ENCODE measurements around the gene MEGF6.

MEGF6 gene

DNA sequence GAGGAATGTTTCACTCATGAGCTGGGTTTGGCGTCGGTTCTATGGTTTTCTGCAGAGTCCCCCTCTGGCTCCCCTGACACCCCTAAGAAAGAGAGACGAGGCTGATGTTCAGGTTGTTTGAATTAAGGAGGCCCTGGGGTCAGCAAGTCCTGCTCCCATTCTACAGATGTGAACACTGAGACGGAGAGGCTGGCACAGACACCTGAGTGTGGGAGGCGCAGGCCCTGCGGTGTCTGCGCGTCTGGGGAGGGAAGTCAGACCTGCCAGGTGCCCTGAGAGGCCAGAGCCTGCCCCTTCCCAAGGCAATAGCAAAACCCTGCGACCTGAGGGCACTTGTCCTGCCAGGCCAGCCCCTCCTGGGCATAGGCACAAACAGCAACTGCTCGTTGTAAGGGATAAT, 47.7 kb downstream of the MEGF6 start:
- no peaks in the 10 kb centered on the region for H3K27me3 ChIP-seq (ENCODE audit: control insufficient read depth in 2 of 2, insufficient read depth in 2 of 2, low read length in 2 of 2)
- H3K36me3 ChIP-seq (ENCODE audit: control insufficient read depth in 2 of 2, insufficient read depth in 2 of 2, low read length in 2 of 2) = no peaks in the 10 kb centered on the region
- H3K9me3 ChIP-seq (ENCODE audit: control insufficient read depth in 2 of 2, low read length in 2 of 2) = no peaks in the 10 kb centered on the region
- H3K4me3 ChIP-seq (ENCODE audit: low read length in 2 of 2) = no peak overlapping the region
- H3K27ac ChIP-seq (ENCODE audit: low read depth in 2 of 2, low read length in 2 of 2) = no peak overlapping the region
- no peaks in the 10 kb centered on the region for H3K4me1 ChIP-seq (ENCODE audit: control insufficient read depth in 2 of 2, insufficient read depth in 2 of 2, low read length in 2 of 2)
- no peak overlapping the region for H3K9ac ChIP-seq (ENCODE audit: low read depth in 1 of 2, low read length in 2 of 2)

DNA sequence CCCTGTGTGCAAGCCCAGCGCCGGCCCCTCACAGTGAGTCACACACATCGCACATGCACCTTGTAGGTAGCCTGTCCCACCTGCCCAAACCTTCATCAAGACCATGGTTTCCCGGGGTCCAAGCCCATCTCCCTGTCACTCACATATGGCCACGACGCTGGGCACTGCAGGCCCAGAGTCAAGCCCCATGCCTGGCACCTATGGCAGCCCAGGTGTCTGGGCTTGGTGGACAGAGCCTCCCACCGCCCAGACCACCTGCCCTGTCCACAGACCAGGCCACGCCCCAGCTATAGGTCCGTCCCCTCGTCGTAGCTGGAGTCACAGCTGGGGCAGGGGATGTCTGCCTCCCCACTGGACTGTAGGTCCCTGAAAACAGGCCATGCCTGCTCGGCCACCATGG, 48.2 kb downstream of the MEGF6 start:
- Histone ChIP-seq H3K27ac (ENCODE audit: low read depth in 2 of 2, low read length in 2 of 2) (no peak overlapping the region), H3K9me3 (ENCODE audit: control insufficient read depth in 2 of 2, low read length in 2 of 2) (no peaks in the 10 kb centered on the region), H3K27me3 (ENCODE audit: control insufficient read depth in 2 of 2, insufficient read depth in 2 of 2, low read length in 2 of 2) (no peaks in the 10 kb centered on the region), H3K4me1 (ENCODE audit: control insufficient read depth in 2 of 2, insufficient read depth in 2 of 2, low read length in 2 of 2) (no peaks in the 10 kb centered on the region), H3K36me3 (ENCODE audit: control insufficient read depth in 2 of 2, insufficient read depth in 2 of 2, low read length in 2 of 2) (no peaks in the 10 kb centered on the region), H3K4me3 (ENCODE audit: low read length in 2 of 2) (no peak overlapping the region), H3K9ac (ENCODE audit: low read depth in 1 of 2, low read length in 2 of 2) (no peak overlapping the region)

DNA sequence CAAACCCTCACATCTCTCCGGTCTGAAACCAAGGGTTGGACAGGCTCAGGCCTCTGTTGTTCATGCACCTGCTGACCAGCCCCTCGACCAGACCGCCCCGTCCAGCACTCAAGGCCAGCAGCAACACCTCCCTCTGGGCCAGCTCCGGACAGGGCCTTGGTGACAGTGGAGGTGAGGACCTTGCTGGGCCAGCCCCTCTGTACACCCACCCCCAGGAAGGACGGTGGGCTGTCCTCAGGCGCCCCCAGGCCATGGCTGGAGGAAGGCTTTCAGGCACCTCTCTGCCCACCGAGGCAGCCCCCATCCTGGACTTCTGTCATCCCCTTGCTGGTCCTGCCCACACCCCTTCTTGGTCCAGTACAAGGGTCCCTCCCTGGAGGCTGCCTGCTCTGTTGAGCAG, 48.6 kb downstream of the MEGF6 start:
- no peaks in the 10 kb centered on the region for H3K36me3 ChIP-seq (ENCODE audit: control insufficient read depth in 2 of 2, insufficient read depth in 2 of 2, low read length in 2 of 2)
- H3K9me3 ChIP-seq (ENCODE audit: control insufficient read depth in 2 of 2, low read length in 2 of 2) = no peaks in the 10 kb centered on the region
- no peak overlapping the region for H3K9ac ChIP-seq (ENCODE audit: low read depth in 1 of 2, low read length in 2 of 2)
- no peak overlapping the region for H3K4me3 ChIP-seq (ENCODE audit: low read length in 2 of 2)
- no peaks in the 10 kb centered on the region for H3K4me1 ChIP-seq (ENCODE audit: control insufficient read depth in 2 of 2, insufficient read depth in 2 of 2, low read length in 2 of 2)
- H3K27me3 ChIP-seq (ENCODE audit: control insufficient read depth in 2 of 2, insufficient read depth in 2 of 2, low read length in 2 of 2) = no peaks in the 10 kb centered on the region
- H3K27ac ChIP-seq (ENCODE audit: low read depth in 2 of 2, low read length in 2 of 2) = no peak overlapping the region

DNA sequence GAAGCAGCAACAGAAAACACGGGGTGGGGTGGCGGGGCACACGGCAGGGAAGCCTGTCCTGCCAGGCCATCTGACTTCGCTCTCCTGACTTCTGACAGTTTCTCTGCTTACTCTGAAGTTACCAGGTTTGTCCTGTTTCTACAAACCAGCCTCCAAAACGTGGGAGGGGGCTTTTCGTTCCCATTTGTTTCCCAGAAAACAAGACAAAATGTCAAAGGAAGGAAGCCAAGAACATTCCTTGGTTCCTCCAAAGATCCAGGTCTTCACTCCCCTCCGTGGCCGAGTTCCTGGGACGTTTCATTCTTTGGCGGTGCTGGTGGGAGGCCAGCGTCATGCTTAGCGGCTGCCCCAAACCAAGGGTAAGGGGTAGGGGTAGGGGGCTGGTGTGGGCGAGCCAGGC, 49.6 kb downstream of the MEGF6 start:
- H3K27ac ChIP-seq (ENCODE audit: low read depth in 2 of 2, low read length in 2 of 2) = no peak overlapping the region
- no peak overlapping the region for H3K9ac ChIP-seq (ENCODE audit: low read depth in 1 of 2, low read length in 2 of 2)
- H3K9me3 ChIP-seq (ENCODE audit: control insufficient read depth in 2 of 2, low read length in 2 of 2) = no peaks in the 10 kb centered on the region
- H3K27me3 ChIP-seq (ENCODE audit: control insufficient read depth in 2 of 2, insufficient read depth in 2 of 2, low read length in 2 of 2) = no peaks in the 10 kb centered on the region
- no peaks in the 10 kb centered on the region for H3K36me3 ChIP-seq (ENCODE audit: control insufficient read depth in 2 of 2, insufficient read depth in 2 of 2, low read length in 2 of 2)
- no peaks in the 10 kb centered on the region for H3K4me1 ChIP-seq (ENCODE audit: control insufficient read depth in 2 of 2, insufficient read depth in 2 of 2, low read length in 2 of 2)
- no peak overlapping the region for H3K4me3 ChIP-seq (ENCODE audit: low read length in 2 of 2)

DNA sequence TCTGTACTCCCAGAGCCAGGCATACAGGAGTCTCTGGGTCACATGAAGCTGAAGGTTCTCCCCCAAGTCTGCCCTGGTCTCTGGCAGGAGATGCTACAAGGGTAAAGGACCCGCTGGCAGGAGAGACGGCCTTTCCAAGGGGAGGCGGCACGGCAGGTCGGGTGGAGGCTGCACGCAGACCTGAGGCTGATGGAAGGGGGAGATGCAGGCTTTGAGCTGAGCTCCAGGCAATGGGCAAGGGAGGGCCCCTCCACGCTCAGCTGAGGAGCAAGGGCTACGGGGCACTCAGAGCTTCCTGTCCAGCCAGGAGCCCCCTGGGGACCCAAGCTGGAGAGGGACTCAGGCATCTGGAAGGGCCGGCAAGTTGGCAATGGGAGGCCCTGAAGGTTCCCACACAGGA, 50.3 kb downstream of the MEGF6 start:
- Histone ChIP-seq H3K4me3 (ENCODE audit: low read length in 2 of 2) (no peak overlapping the region), H3K27ac (ENCODE audit: low read depth in 2 of 2, low read length in 2 of 2) (no peak overlapping the region), H3K27me3 (ENCODE audit: control insufficient read depth in 2 of 2, insufficient read depth in 2 of 2, low read length in 2 of 2) (no peaks in the 10 kb centered on the region), H3K9ac (ENCODE audit: low read depth in 1 of 2, low read length in 2 of 2) (no peak overlapping the region), H3K9me3 (ENCODE audit: control insufficient read depth in 2 of 2, low read length in 2 of 2) (no peaks in the 10 kb centered on the region), H3K36me3 (ENCODE audit: control insufficient read depth in 2 of 2, insufficient read depth in 2 of 2, low read length in 2 of 2) (no peaks in the 10 kb centered on the region), H3K4me1 (ENCODE audit: control insufficient read depth in 2 of 2, insufficient read depth in 2 of 2, low read length in 2 of 2) (no peaks in the 10 kb centered on the region)

DNA sequence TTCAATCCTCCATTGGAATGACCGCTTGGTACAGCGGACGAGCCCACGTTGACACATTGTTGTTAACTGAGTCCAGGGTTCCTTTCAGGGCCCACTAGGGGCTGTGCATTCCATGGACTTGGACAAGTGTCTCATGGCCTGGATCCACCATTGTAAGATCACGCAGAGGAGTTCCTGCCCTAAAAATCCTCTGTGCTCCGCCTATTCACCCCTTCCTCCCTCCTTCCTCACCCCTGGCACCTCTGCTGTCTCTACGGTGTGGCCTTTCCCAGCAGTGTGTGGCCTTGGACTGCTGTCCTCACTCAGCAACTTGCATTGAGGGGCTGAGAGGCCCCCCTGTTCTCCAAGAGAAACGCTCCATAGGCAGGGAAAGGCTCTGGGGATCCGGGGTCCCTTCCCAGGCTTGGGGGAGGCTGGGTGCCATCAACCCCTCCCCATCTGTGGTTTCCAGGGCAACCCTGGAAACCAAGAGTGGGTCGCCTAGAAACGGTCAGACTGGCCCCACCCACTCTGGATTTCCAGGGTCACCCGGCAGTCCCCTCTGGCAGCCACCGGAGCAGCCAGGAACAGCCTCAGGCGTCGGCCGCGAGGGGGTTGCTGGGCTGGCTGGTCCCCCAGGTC, 50.9 kb downstream of the MEGF6 start:
- Histone ChIP-seq H3K36me3 (ENCODE audit: control insufficient read depth in 2 of 2, insufficient read depth in 2 of 2, low read length in 2 of 2) (no peaks in the 10 kb centered on the region), H3K9ac (ENCODE audit: low read depth in 1 of 2, low read length in 2 of 2) (no peak overlapping the region), H3K27ac (ENCODE audit: low read depth in 2 of 2, low read length in 2 of 2) (no peak overlapping the region), H3K9me3 (ENCODE audit: control insufficient read depth in 2 of 2, low read length in 2 of 2) (no peaks in the 10 kb centered on the region), H3K4me1 (ENCODE audit: control insufficient read depth in 2 of 2, insufficient read depth in 2 of 2, low read length in 2 of 2) (no peaks in the 10 kb centered on the region), H3K4me3 (ENCODE audit: low read length in 2 of 2) (no peak overlapping the region), H3K27me3 (ENCODE audit: control insufficient read depth in 2 of 2, insufficient read depth in 2 of 2, low read length in 2 of 2) (no peaks in the 10 kb centered on the region)

DNA sequence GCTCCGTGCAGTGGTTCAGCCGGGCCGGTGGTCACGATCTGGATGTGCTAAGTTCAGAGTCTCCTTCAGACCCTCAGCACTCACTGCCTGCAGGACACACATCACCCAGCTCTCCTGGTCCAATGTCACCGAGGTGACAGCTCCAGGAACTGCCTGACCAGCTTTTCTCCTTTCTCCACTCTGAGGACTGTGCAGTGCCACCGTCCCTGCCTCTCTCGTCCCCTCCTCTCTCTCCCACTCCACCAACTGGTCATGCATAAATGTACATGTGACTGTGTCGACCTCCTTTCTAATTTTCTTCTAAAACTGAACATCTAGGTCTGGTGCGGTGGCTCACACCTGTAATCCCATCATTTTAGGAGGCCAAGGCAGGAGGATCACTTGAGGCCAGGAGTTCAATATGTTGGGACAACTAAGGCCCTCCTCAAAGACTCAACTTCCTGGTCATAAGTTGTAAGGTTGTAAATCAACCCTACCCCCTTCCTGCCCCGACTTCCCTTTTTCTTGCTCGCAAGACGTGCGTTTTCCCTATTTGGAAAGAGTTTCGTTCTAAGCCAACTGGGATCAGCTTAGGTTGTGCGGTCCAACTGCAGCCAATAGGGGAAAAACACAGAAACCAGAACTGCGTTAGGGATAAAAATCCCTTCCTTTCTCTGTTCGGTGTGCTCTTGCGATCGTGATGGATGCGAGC, 53.1 kb downstream of the MEGF6 start:
- H3K9me3 ChIP-seq (ENCODE audit: control insufficient read depth in 2 of 2, low read length in 2 of 2) = no peaks in the 10 kb centered on the region
- no peaks in the 10 kb centered on the region for H3K27me3 ChIP-seq (ENCODE audit: control insufficient read depth in 2 of 2, insufficient read depth in 2 of 2, low read length in 2 of 2)
- no peak overlapping the region for H3K9ac ChIP-seq (ENCODE audit: low read depth in 1 of 2, low read length in 2 of 2)
- no peak overlapping the region for H3K4me3 ChIP-seq (ENCODE audit: low read length in 2 of 2)
- H3K4me1 ChIP-seq (ENCODE audit: control insufficient read depth in 2 of 2, insufficient read depth in 2 of 2, low read length in 2 of 2) = no peaks in the 10 kb centered on the region
- no peak overlapping the region for H3K27ac ChIP-seq (ENCODE audit: low read depth in 2 of 2, low read length in 2 of 2)
- H3K36me3 ChIP-seq (ENCODE audit: control insufficient read depth in 2 of 2, insufficient read depth in 2 of 2, low read length in 2 of 2) = no peaks in the 10 kb centered on the region

DNA sequence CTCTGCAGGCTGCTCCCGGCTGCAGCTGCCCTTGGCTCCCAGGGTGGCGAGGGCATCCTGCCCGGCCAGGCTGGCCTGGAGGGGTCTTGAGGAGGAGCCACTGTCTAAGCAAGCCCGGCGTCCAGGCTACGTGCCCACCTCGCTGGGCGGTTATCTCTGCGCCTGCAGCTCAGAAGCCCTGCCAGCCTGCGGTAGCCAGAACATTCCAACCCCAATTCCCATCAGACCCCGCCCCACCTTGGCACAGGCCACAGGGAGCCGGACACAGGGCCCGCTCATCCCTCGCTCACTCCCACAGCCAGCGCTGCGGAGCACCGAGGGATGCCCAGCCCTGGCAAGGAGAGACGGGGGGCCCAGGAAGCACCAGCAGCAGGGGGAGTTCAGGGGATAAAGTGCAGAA, 53.9 kb downstream of the MEGF6 start:
- H3K27ac ChIP-seq (ENCODE audit: low read depth in 2 of 2, low read length in 2 of 2) = no peak overlapping the region
- H3K27me3 ChIP-seq (ENCODE audit: control insufficient read depth in 2 of 2, insufficient read depth in 2 of 2, low read length in 2 of 2) = no peaks in the 10 kb centered on the region
- no peaks in the 10 kb centered on the region for H3K36me3 ChIP-seq (ENCODE audit: control insufficient read depth in 2 of 2, insufficient read depth in 2 of 2, low read length in 2 of 2)
- H3K4me1 ChIP-seq (ENCODE audit: control insufficient read depth in 2 of 2, insufficient read depth in 2 of 2, low read length in 2 of 2) = no peaks in the 10 kb centered on the region
- no peak overlapping the region for H3K4me3 ChIP-seq (ENCODE audit: low read length in 2 of 2)
- H3K9me3 ChIP-seq (ENCODE audit: control insufficient read depth in 2 of 2, low read length in 2 of 2) = no peaks in the 10 kb centered on the region
- H3K9ac ChIP-seq (ENCODE audit: low read depth in 1 of 2, low read length in 2 of 2) = no peak overlapping the region

DNA sequence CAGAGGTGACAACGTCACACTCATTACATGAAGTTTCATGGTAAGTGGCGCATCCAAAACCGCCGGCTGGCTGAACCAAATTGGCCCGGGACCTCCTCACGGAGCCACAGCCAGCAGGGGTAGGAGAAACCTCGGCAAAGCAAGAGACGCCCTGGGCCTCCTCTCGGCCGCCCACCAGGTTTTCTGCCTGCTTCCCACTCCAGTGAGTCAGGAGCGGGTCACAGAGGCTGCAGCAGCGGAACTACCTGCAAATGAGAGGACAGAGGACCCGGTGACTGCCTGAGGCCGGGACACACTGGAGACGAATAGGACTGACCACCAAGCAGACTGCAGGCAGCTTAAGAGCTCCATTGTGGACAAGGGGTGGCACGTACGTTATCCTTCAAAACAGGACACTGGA, 55.0 kb downstream of the MEGF6 start:
- H3K9ac ChIP-seq (ENCODE audit: low read depth in 1 of 2, low read length in 2 of 2) = no peak overlapping the region

DNA sequence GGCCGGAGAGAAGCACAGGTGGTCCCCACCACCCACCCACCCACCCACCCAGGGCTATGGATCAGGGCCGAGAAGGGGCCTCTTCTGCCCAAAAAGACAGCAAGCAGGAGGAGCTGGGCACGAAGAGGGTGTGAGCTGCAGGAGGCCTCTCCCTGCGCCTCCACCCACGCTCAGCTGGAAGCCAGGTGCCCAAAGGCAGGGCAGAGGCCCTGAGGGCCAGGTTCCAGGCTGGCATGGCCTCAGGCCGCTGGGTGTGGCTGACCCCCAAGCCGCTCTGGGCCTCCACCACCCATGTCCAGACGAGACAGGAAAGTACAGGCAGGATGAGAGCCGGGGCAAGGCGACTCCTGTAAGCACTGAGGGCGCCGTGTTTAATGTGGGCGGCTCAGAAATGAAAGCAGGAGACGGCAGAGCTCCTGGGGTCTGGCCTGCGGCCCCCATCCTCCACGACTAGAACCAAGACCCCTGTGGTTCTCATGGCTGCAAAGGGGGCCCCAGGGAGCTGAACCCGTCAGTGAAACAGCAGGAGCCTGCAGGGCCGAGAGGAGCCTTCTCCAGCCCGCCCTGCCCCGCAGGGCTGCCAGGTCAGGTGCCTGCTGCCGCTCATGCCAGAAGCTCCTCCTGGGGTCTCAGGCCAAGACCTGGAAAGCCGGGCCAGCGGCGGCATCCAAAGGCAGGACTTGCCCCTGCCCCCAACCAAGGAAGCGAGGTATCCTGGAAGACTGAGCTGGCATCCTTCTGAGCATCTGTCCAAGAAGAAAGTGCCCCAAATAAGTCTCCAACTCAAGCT, 56.0 kb downstream of the MEGF6 start:
- Histone ChIP-seq H3K36me3 (ENCODE audit: control insufficient read depth in 2 of 2, insufficient read depth in 2 of 2, low read length in 2 of 2) (no peaks in the 10 kb centered on the region), H3K4me1 (ENCODE audit: control insufficient read depth in 2 of 2, insufficient read depth in 2 of 2, low read length in 2 of 2) (no peaks in the 10 kb centered on the region), H3K9me3 (ENCODE audit: control insufficient read depth in 2 of 2, low read length in 2 of 2) (no peaks in the 10 kb centered on the region), H3K4me3 (ENCODE audit: low read length in 2 of 2) (no peak overlapping the region), H3K9ac (ENCODE audit: low read depth in 1 of 2, low read length in 2 of 2) (no peak overlapping the region), H3K27ac (ENCODE audit: low read depth in 2 of 2, low read length in 2 of 2) (no peak overlapping the region), H3K27me3 (ENCODE audit: control insufficient read depth in 2 of 2, insufficient read depth in 2 of 2, low read length in 2 of 2) (no peaks in the 10 kb centered on the region)

More for the DNA sequence above, 55.0 kb downstream of the MEGF6 start:
- no peaks in the 10 kb centered on the region for H3K27me3 ChIP-seq (ENCODE audit: control insufficient read depth in 2 of 2, insufficient read depth in 2 of 2, low read length in 2 of 2)
- H3K4me1 ChIP-seq (ENCODE audit: control insufficient read depth in 2 of 2, insufficient read depth in 2 of 2, low read length in 2 of 2) = no peaks in the 10 kb centered on the region
- no peaks in the 10 kb centered on the region for H3K9me3 ChIP-seq (ENCODE audit: control insufficient read depth in 2 of 2, low read length in 2 of 2)
- H3K4me3 ChIP-seq (ENCODE audit: low read length in 2 of 2) = no peak overlapping the region
- no peaks in the 10 kb centered on the region for H3K36me3 ChIP-seq (ENCODE audit: control insufficient read depth in 2 of 2, insufficient read depth in 2 of 2, low read length in 2 of 2)
- H3K27ac ChIP-seq (ENCODE audit: low read depth in 2 of 2, low read length in 2 of 2) = no peak overlapping the region
